HTR-8/SVneo (cell line): ENCODE results near the gene ANKK1.

ENCODE experiments used
- DNase-seq: peaks from one replicate; pipeline ENCODE4 v3.0.0; 2011; ENCODE audit warnings: low spot score, mixed read lengths; ENCODE audit not compliant: insufficient read length
- FAIRE-seq: peaks from 2 replicates; lab custom pipeline; 2011; peaks lifted over from hg19 to GRCh38; lab: Jason Lieb, UNC

Gene ANKK1, protein sequence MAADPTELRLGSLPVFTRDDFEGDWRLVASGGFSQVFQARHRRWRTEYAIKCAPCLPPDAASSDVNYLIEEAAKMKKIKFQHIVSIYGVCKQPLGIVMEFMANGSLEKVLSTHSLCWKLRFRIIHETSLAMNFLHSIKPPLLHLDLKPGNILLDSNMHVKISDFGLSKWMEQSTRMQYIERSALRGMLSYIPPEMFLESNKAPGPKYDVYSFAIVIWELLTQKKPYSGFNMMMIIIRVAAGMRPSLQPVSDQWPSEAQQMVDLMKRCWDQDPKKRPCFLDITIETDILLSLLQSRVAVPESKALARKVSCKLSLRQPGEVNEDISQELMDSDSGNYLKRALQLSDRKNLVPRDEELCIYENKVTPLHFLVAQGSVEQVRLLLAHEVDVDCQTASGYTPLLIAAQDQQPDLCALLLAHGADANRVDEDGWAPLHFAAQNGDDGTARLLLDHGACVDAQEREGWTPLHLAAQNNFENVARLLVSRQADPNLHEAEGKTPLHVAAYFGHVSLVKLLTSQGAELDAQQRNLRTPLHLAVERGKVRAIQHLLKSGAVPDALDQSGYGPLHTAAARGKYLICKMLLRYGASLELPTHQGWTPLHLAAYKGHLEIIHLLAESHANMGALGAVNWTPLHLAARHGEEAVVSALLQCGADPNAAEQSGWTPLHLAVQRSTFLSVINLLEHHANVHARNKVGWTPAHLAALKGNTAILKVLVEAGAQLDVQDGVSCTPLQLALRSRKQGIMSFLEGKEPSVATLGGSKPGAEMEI

GRCh38 chr11:113387605-113388211 is at the start of gene ANKK1:
Gene ANKK1, plus strand, starts transcription at chr11:113387779. Its CDS starts 106 bp downstream, at chr11:113387885.
- FAIRE-seq (no peak), DNase-seq (no peak)

DNA sequence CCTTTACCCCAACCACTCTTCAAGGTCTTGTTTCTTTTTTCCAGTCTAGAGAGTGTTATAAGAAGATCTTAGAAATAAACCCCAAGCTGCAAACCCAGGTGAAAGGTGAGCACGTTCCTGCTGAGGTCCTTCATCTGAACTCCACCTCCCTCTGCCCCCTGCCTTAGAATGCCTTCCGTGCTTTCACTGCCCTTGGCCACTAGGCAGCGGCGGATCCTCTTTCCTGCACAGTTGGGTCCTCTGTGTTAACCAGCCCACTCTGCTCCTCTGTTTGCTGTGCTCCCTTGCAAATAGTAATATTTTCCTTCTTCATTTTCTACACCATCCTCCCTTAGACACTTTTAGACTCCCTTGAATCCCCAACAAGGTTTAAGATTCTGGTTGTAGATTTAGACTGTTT is 48.8 kb upstream of the ANKK1 start:
- FAIRE-seq (no peak), DNase-seq (no peak)

- DNase-seq (no peak), FAIRE-seq (no peak)
Measured at GRCh38 chr11:113339929-113340589, 47.5 kb upstream of the ANKK1 start.

DNA sequence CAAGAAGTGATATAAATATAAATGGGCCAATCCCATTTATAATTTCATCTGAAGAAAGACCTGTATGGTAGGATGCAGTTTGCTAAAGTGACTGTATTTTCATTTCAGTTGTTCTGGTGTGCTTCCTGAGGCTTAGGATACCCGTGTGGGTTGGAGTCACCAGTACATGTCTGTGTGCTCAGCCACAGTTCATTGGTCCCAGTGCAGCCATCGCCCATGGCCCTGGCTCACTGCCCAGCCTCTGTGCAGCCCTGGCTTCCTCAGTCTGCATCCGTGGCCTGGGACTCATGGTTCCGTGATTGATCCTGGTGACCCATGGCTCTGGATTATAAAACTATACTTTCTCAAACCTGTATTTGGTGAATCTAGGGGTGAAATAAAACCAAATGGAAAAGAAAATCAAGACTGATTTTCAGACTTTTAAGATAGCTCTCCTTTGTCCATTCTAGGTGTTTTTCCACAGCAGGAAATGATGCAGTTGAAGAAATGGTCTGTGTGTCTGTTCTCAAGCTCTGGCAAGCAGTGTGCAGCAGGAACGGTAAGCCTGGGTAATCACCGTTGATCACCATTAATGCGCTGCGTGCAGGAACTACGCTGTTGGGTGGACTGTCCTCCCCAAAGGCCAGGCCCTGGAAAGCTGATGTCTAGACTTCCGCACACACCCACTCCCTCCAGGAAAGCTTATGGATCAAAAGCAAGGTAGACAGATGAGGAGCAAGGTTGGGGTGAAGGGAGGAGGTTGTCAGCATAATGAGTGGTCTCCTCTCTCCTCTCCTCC is 46.0 kb upstream of the ANKK1 start:
- FAIRE-seq (no peak), DNase-seq (no peak)

GRCh38 chr11:113345978-113346377 is 41.6 kb upstream of the ANKK1 start:
- DNase-seq (no peak), FAIRE-seq (no peak)

DNA sequence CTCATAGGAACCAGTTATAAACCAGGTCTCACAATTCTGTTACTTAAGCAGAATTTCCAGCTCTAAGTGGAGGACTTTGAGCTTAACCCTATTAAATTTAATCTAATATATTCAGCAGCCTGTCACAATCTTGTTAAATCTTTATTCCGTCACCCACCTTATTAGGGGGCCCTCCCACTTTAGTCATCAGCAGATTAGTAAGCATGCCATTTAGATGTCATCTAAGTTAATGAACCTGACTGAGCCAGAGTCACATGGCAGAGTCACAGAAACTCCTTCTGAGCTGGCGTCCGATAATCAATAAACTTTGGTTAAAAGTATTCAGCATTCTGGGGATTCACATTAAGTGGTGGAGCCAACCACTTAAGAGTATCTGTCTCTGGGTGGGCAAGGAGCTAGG is 38.1 kb upstream of the ANKK1 start:
- no peak for FAIRE-seq
- DNase-seq = no peak

- DNase-seq (no peak), FAIRE-seq (no peak)
Measured at GRCh38 chr11:113350336-113351067, 37.1 kb upstream of the ANKK1 start.

GRCh38 chr11:113351068-113351450 is 36.5 kb upstream of the ANKK1 start:
- DNase-seq (no peak), FAIRE-seq (no peak)

- DNase-seq (no peak), FAIRE-seq (no peak)
Measured at GRCh38 chr11:113351480-113351879, 36.1 kb upstream of the ANKK1 start.

DNA sequence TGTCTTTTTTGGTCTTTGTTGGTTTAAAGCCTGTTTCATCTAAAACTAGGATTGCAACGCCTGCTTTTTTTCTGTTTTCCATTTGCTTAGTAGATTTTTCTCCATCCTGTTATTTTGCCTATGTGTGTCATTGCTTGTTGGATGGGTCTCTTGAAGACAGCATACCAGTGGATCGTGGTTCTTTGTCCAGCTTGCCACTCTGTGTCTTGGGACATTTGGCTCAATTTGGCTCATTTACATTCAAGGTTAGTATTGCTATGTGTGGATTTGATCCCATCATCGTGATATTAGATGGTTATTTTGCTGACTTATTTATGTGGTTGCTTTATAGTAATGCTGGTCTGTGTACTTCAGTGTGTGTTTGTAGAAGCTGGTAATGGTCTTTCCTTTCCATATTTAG is 31.4 kb upstream of the ANKK1 start:
- DNase-seq = no peak
- FAIRE-seq = no peak

- FAIRE-seq = no peak
- DNase-seq = no peak
Measured at GRCh38 chr11:113363406-113363805, 24.2 kb upstream of the ANKK1 start.

DNA sequence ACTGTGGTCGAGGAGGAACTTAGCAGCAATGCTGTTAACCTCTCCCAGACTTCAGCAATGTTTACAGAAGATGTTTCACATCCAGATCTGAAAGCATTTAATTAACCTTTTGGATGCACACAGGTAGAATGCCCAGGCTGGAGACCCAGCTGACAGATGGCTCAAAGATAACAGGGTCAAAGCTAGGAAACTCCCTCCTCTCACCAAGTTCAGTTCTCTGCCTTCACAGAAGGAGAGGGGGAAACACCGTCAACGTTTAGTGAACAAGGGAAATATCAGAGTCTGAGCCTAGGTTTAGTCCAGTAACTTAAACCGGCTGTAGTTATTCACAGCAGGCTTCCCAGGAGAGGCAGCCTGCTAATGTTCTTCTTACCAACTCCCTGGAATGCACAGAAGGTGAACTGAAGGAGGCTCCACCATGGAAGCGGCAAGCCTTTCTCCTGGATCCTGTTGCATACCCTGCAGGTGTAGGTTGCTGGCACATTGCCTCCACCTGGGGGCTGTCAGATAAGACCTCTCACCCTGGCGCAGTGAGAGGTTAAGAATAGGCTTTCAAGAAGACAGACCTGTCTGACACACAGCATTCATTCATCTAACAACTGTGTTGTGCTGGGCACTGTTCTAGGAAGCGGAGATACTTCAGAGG is 23.5 kb upstream of the ANKK1 start:
- DNase-seq (no peak), FAIRE-seq (no peak)

GRCh38 chr11:113365895-113366294 is 21.7 kb upstream of the ANKK1 start:
- FAIRE-seq (no peak), DNase-seq (no peak)

DNA sequence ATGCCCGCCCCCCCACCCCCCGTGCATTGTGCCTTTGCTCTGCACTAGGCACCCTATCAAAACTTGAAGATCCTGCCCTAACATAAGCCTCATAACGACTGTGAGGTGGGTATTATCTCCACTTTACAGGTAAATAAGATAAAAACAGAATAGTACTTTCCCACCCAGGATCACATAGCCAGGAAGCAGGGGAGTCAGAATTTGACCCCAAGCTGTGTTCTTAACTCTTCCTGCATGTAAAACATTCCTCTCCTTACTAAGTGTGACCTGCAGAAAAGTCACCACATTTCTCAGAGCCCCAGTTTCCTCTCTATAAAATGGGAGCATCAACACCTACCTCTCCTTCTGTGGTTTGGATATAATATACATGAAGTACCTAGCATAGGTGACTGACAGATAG is 18.2 kb upstream of the ANKK1 start:
- FAIRE-seq (no peak), DNase-seq (no peak)

DNA sequence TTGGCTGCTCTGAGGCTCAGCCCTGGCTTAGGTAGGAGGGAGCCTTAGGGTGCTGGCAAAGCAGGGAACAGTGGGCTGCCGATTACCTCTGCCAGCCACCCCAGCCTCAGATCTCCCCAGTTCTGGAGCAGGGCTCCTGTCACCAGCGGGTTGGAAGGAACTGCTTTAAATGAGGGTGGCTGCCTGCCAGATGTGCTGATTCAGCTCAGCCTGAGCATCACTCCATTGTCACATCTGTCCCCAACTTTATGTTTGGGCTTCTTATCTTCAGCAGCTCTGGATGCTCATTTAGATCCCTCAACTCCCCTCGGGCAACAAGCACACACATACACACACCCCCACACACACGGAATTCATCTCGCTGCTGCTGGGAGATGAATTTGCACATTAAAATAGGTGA is 16.9 kb upstream of the ANKK1 start:
- DNase-seq = no peak
- FAIRE-seq = no peak

DNA sequence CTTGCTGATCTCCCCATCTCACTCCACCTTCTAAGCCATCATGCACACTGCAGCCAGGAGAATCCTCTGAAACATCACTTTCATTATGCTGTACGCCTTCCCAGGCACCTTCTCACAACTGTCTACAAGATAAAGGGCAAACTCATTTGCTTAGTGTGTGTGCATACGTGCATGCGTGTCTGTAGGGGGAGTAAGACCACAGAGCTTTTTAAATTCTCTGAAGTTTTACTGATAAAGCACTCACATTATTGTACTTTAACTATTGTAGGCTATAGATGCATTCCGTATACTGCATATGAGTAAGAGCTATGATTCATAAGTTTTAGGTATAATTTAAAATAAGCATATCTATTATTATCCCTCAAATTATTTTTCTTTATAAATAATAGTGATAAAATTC is 15.3 kb upstream of the ANKK1 start:
- no peak for FAIRE-seq
- DNase-seq = no peak

- FAIRE-seq (no peak), DNase-seq (no peak)
Measured at GRCh38 chr11:113373306-113373705, 14.3 kb upstream of the ANKK1 start.

- FAIRE-seq (no peak), DNase-seq (no peak)
Measured at GRCh38 chr11:113373981-113374560, 13.5 kb upstream of the ANKK1 start.
